Thyroid gland (tissue), 4 donors: ENCODE results near the gene EXOC3L4. TPM values are rescaled to one million over a fixed set of nuclear protein-coding genes. Genes with fewer than 3 reads are reported as not detected.

Source experiments
- DNase-seq, 2 donors: peaks; one replicate each; pipeline ENCODE4 v3.0.0-alpha.2; 2019
- H3K27ac ChIP-seq, 3 donors: fragments of 200-600 bp; sonication (generic); 1 replicate in 2 of 3; 2 replicates in 1 of 3; pipeline ENCODE4 v1.5.1; 2016 to 2019; ENCODE audit warnings: mild to moderate bottlenecking in 1 of 3, moderate library complexity in 1 of 3
- H3K27me3 ChIP-seq: fragments of 200-600 bp; sonication (generic); one replicate; pipeline ENCODE4 v1.5.1; 2019
- H3K36me3 ChIP-seq, 2 donors: fragments of 200-600 bp; sonication (generic); one replicate each; pipeline ENCODE4 v1.5.1; 2016 to 2019
- H3K4me1 ChIP-seq, 2 donors: fragments of 200-600 bp; sonication (generic); one replicate each; pipeline ENCODE4 v1.5.1; 2017 to 2019
- H3K4me3 ChIP-seq, 3 donors: fragments of 200-600 bp; sonication (generic); replicated peaks in 1 of 3; 1 replicate in 2 of 3; 2 replicates in 1 of 3; pipeline ENCODE4 v1.5.1; 2016; ENCODE audit warnings: mild to moderate bottlenecking in 1 of 3
- H3K9me3 ChIP-seq: fragments of 200-600 bp; sonication (generic); one replicate; pipeline ENCODE4 v1.5.1; 2017
- POLR2A ChIP-seq, 2 donors: fragments of 450-650 bp; IDR thresholded peaks; one replicate each; pipeline ENCODE4 v1.6.1; 2017; ENCODE audit warnings: antibody characterized with exemption in 2 of 2, mild to moderate bottlenecking in 2 of 2, moderate library complexity in 1 of 2
- WGBS, 2 donors: methylation state at CpG; one replicate each; pipeline ENCODE4 v1.1.5; 2017; 5-methylcytosine and 5-hydroxymethylcytosine counted together
- intact Hi-C: fragments of 100-400 bp; cut with DNase I; formaldehyde crosslinking; loops from one replicate; pipeline ENCODE4 v1.15.1; 2023
- total RNA-seq, 4 donors: library from RNA; depleted of rRNA; stranded (reverse); fragments of >200 nt; gene quantifications; one replicate each; pipeline ENCODE4 v1.2.3, GENCODE V29; 2016
- TF ChIP-seq, protein P1 (sequence below), 6 experiments: fragments of 200-600 bp in 3 of 6; fragments of 450-650 bp in 3 of 6; sonication (generic) in 3 of 6; IDR thresholded peaks; one replicate each; pipeline ENCODE4 v1.5.1; 2016 to 2019; ENCODE audit warnings: antibody characterized with exemption in 6 of 6, mild to moderate bottlenecking in 2 of 6, inconsistent platforms in 1 of 6, moderate library complexity in 1 of 6

Gene EXOC3L4
- total RNA-seq, 4 donors from 2014 or later: 0.44 to 0.78 TPM; not detected in 2

DNA sequence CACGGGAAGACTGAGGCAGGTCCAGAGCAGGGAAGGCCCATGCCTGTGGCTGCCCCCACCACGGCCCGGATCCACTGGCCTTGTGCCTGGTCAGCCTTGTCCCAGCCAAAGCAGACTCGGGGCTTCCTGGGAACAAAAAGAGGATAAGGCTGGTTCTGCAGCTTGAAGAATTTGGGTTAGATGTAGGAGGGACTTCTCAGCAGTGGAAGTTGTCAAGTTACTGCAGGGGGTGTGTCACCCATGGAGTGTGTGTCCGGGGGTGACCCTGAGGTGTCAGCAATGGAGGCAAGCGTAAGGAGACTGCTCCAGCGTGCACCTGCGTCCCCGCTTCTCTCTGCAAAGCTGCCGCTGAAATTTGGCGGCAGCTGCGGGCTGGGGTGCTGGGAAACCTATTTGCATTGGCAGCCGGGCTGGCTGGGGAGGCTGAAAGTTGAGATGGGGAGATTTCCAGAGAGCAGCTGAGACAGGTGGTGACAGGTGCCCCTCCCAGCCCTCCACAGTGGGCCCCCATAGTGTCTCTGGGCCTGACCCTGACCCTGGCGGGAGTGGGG is 16.2 kb downstream of the EXOC3L4 start:
- intact Hi-C loops: no loop called here

DNA sequence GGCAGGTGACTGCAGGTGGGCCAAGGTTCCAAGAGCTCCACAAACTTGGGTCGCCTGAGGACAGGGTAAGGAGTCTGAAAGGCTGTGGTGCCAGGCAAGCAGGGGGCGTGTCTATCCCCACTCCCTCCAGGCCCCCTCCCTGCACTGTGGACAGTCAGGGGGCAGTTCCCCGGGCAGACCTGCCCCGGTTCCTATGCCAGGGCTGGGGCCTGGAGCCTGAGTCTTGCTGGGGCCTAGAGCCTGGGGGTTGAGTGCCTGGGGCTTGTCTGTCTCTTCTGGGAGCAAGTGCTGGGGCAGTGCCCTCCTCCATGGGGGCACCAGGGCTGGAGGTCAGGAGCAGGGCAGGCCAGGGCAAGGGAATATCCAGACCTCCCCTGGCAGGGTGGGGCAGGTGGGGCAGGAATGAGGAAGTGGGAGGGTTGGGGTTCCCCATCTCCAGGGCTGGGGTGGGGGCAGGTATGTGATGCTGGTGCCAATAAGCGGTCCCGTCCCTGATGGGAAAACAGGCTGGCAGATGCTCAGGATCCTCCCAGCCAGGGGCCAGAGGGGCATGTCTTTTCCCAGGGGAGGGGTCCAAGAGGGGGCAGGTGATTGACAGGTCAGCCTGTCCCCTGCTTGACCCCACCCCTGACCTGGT is 16.8 kb downstream of the EXOC3L4 start:
- Histone ChIP-seq H3K27ac (no peak overlapping the region), H3K36me3 (no peaks in the 10 kb centered on the region), H3K4me1 (peaks cover 0 to 30% of the 10 kb centered on the region in 2 donors), H3K27me3 (no peaks in the 10 kb centered on the region), H3K9me3 (no peaks in the 10 kb centered on the region), H3K4me3 (no peak overlapping the region)
- DNase-seq: no peak
- intact Hi-C loops: no loop called here
- TF ChIP-seq POLR2A (IDR thresholded peaks at IDR 0.05): no peak
- TF ChIP-seq, protein P1, sequence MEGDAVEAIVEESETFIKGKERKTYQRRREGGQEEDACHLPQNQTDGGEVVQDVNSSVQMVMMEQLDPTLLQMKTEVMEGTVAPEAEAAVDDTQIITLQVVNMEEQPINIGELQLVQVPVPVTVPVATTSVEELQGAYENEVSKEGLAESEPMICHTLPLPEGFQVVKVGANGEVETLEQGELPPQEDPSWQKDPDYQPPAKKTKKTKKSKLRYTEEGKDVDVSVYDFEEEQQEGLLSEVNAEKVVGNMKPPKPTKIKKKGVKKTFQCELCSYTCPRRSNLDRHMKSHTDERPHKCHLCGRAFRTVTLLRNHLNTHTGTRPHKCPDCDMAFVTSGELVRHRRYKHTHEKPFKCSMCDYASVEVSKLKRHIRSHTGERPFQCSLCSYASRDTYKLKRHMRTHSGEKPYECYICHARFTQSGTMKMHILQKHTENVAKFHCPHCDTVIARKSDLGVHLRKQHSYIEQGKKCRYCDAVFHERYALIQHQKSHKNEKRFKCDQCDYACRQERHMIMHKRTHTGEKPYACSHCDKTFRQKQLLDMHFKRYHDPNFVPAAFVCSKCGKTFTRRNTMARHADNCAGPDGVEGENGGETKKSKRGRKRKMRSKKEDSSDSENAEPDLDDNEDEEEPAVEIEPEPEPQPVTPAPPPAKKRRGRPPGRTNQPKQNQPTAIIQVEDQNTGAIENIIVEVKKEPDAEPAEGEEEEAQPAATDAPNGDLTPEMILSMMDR (IDR thresholded peaks at IDR 0.05): no peak
- whole genome bisulfite sequencing, 2 donors: 85 to 87% methylated on average over 6 of the region's 6 CpGs

More for the DNA sequence above, 16.2 kb downstream of the EXOC3L4 start:
- peak in 1 of 2 donors; percentile 29 for DNase-seq
- no peak for TF ChIP-seq POLR2A (IDR thresholded peaks at IDR 0.05)
- TF ChIP-seq, protein P1 (IDR thresholded peaks at IDR 0.05): no peak
- Histone ChIP-seq H3K27me3 (no peaks in the 10 kb centered on the region), H3K36me3 (no peaks in the 10 kb centered on the region), H3K27ac (no peak overlapping the region), H3K4me1 (peaks cover 0 to 30% of the 10 kb centered on the region in 2 donors), H3K9me3 (no peaks in the 10 kb centered on the region), H3K4me3 (no peak overlapping the region)
- 75 to 86% methylated on average over 11 to 14 of the region's 14 CpGs for WGBS, 2 donors

DNA sequence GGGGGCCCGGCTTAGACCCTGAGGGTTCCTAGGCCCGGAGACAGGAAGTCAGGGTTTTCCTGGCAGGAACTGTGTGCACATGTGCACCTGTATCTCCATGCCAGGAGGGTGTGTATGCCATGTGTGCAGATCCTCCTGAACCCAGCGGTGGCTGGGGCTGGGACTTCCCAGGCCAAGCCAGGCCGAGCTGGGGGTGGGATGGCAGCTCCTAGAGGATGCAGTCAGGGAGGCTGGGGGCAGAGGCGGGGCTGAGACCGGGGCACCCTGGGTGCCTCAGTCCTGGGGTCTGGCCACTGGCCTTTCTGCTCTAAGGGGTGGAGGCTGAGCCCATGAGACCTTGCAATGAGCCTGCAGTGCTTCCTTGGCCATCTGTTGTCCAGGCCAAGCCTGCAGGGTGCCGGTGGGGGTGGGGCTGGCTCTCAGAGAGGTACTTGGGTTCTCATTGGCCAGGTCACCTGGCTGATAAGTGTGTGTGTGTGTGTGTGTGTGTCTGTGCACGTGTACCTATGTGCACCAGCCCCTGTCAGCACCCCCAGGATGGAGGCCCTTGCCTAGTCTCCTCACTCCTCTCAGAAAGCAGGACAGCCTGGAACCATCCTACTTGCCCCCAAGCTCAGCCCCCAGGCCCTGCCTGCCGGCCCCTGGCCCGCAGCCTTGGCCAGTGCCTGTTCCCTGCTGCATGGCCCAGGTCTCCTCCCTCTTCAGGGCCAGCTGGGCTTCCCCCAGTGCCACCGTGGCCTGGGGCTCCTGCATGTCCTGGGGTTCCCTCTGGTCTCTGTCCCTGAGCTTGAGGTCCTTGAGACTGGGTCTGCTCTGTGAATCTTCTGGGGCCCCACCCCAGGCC is 18.1 kb downstream of the EXOC3L4 start:
- Histone ChIP-seq H3K4me3 (no peak overlapping the region), H3K36me3 (no peaks in the 10 kb centered on the region), H3K4me1 (peaks cover 0 to 30% of the 10 kb centered on the region in 2 donors), H3K27me3 (no peaks in the 10 kb centered on the region), H3K9me3 (no peaks in the 10 kb centered on the region), H3K27ac (no peak overlapping the region)
- DNase-seq: no peak
- intact Hi-C loops: no loop called here
- TF ChIP-seq, protein P1 (IDR thresholded peaks at IDR 0.05): no peak
- no peak for TF ChIP-seq POLR2A (IDR thresholded peaks at IDR 0.05)
- WGBS, 2 donors: 78 to 79% methylated on average over 6 to 7 of the region's 11 CpGs

DNA sequence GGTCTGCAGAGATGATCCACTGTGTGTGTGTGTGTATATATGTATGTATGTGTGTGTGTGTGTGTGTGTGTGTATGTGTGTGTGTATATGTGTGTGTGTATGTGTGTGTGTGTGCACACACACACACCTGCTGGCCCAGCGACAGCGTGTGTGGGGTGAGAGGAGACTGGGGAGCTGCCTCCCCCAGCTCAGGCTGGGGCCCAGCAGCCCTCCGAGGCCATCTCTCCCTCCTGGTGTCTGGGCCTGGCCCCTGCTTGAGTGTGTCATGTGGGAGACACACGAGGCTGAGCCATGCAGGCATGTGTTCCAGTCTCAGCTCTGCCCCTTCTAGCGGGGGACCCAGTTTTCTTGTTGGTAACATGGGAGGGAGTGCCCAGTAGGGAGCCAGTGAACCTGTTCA is 18.8 kb downstream of the EXOC3L4 start:
- H3K9me3 ChIP-seq: no peaks in the 10 kb centered on the region
- no peaks in the 10 kb centered on the region for H3K36me3 ChIP-seq
- no peak for DNase-seq
- 60 to 87% methylated on average over 1 to 3 of the region's 5 CpGs for WGBS, 2 donors
- intact Hi-C loops: no loop called here
- H3K27me3 ChIP-seq: no peaks in the 10 kb centered on the region
- H3K4me1 ChIP-seq: peaks cover 3 to 34% of the 10 kb centered on the region in 2 donors
- no peak overlapping the region for H3K4me3 ChIP-seq
- H3K27ac ChIP-seq: no peak overlapping the region
- TF ChIP-seq, protein P1 (IDR thresholded peaks at IDR 0.05): no peak
- TF ChIP-seq POLR2A (IDR thresholded peaks at IDR 0.05): no peak
